GM19240 (cell line): ENCODE results near the gene MYRIP.
A peak's percentile ranks its signal among the peaks of the same experiment; 100 is the strongest.

Experiments
- DNase-seq: peaks from one replicate; pipeline ENCODE4 v3.0.0; 2011; ENCODE audit warnings: low spot score; ENCODE audit not compliant: insufficient read length

Gene MYRIP

DNA sequence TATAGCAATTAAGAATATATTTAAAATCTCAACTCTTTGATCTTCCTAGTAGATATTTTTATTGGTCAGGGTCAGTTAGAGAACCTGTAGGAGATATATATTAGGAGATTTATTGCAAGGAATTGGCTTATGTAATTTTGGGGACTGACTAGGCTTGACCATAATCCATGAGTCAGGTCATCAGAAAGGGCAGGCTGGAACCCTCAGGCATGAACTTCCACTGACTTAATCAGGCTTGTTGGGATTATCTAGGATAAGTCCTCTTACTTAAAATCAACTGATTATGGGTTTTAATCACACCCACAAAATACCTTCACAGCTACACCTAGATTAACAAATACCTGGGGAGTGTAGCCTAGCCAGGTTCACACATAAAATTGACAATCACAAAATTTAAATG lies 156.1 kb downstream of the MYRIP start:
- DNase-seq = no peak

- no peak for DNase-seq
Observed at GRCh38 chr3:39965997-39966396, 156.6 kb downstream of the MYRIP start.

DNA sequence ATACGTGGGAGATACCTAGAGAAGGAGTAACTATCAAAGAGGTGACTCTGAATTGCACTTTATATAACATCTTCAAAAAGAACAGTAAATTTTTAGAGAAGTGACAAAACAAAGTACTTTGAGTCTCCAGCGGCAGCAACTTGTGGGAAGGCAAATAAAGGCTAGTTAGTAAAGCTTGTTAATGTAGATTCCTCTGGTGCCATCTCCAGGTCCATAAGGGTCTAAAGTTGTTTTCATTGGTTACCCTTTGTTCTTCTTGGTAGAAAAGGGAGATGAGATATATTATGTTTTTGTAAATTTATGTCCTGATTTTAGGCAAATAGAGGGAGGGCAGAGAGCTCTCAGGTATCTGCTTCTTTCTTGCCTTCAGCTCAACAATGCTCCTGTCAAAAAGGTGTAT lies 161.6 kb downstream of the MYRIP start:
- no peak for DNase-seq

- DNase-seq = no peak
Observed at GRCh38 chr3:39971559-39972031, 162.2 kb downstream of the MYRIP start.

DNA sequence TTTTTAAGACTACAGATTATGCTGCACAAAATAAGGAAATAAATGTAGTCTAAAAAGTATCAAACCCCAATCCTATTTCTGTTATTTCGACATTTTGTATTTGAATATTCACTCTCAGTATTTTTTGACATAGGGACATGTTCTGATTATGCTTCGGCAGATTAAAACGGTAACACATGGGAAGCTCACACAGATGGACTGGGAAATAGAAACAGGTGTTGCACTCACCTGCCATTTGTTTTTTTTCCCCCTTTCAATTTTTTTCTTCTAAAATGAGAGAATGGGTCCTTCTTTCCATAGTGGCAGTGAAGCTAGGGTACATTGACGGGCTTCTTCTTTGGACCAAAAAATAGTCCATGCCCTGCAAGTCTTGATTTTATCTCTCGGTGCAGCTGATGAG lies 163.1 kb downstream of the MYRIP start:
- DNase-seq = no peak

- DNase-seq = no peak
Observed at GRCh38 chr3:39977058-39977794, 167.8 kb downstream of the MYRIP start.

- DNase-seq = no peak
Observed at GRCh38 chr3:39978308-39978707, 168.9 kb downstream of the MYRIP start.

- no peak for DNase-seq
Observed at GRCh38 chr3:39980058-39980457, 170.6 kb downstream of the MYRIP start.

DNA sequence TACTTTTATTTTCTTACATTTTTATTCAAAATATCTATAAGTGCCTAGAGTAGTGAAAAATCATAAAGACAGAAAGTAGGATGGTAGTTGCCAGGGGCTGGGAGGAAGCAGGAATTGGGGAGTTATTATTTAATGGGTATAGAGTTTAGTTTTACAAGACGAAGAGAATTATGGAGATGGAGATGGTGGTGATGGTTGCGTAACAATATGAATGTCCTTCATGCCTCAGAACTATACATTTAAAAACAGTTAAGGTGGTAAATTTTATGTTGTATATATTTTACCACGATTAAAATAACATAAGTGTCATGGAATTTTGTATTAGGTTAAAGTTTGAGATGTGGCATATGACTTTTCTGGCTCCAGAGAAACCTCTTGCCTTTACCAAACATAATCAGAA lies 171.4 kb downstream of the MYRIP start:
- no peak for DNase-seq

DNA sequence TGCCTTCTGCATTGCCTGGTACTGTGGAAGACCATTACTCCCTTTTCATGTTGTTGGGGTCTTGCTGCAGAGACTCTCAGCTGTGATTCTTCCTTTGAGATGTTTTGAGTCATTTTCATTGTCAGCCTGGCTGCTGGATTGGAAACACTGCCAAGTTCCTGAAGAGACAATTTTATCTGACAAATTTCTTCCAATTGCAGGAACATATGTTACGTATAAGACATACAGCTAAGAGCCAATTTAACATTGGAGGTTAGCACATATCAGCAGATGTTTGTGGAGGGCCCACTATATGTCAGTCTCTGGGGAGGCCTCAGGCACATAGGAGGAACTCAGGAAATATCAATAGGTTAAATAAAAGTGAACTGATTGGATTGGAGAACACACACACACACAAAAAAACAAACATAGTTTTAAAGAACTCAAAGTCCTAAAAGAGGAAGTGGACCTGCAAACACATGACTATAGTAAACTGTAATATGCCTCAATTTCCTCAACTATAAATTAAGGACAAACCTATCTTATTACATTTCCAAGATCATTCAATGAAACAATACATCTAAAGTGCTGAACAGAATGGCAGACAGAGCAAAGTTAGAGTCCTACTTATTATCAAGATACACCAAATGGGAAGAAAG lies 172.3 kb downstream of the MYRIP start:
- no peak for DNase-seq

- no peak for DNase-seq
Observed at GRCh38 chr3:39982665-39983357, 173.4 kb downstream of the MYRIP start.

- DNase-seq = no peak
Observed at GRCh38 chr3:39989746-39990145, 180.3 kb downstream of the MYRIP start.

GRCh38 chr3:39990532-39990931 lies 181.1 kb downstream of the MYRIP start:
- peak; percentile 3 for DNase-seq

DNA sequence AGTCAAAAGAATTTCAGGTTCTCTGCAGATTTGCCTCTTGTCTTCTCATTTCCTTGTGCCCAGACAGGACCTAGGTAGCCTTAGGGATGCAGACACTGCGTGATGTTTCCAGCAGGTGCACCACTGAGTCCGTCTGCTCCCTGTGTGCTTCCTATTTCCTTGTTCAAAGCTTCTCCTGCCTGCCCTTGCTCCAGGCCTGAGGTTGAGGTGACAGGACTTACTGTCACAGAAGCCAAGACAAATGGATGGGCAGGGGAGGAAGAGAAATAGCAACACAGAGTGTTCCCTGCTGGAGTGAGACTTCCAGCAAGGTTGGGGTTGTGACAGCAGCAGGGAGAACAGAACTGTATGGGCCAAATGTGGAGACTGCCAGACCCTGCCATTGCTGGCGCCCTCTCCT lies 199.4 kb downstream of the MYRIP start:
- DNase-seq = no peak

DNA sequence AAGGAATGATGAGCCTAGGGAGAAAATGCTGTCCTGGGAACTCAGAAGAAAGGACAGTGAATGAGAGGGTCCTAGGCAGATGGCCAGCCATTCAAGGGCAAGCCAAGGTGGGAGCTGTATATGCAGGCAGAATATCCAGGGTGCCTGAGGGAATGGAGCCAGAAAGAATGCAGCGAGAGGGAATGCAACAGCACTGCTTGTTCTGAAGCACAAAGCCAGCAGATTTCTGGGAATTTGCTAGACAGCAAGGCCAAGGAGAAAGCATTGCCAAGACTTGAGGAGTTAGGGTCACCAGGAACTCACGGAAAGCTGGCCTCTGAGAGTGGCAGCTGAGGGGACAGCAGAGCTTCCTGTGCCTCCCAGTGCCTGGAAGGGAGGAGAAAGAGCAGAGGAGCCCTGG lies 200.6 kb downstream of the MYRIP start:
- DNase-seq = no peak

DNA sequence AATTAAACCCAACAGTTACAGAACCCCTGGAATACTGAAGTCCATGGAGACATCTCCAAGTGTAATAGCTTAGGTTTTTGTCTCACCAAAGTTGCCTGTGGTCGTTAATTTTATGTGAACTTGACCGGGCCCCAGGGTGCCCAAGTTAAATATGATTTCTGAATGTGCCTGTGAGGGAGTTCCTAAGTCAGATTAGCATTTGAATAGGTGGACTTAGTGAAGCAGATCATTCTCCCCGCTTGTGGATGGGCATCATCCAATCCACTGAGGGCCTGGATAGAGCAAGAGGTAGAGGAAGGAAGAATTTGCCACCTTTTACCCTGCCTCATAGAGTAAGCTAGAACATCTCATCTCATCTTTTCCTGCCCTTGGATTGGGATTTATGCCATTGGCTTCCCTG lies 203.0 kb downstream of the MYRIP start:
- no peak for DNase-seq

GRCh38 chr3:40016391-40016790 lies 207.0 kb downstream of the MYRIP start:
- no peak for DNase-seq

DNA sequence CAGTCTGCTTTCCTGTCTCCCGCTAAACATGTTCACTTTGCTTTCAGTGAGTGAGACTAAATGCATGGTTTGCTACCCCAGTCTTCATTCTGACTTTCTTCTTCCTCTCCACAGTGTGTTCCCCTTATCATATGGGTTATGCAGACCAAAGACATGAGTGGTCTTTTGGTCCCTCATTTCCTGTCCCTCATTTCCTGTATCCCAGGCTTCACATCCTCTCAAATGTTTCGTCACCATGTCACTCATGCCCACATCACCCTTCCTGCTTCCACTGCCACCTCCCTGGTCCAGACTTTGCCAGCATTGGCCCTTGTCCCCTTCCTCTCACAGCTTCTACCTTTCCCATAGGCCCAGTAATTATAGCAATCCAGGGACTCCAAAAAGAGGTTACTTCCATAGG lies 209.0 kb downstream of the MYRIP start:
- no peak for DNase-seq

GRCh38 chr3:40019376-40019775 lies 210.0 kb downstream of the MYRIP start:
- DNase-seq = no peak

DNA sequence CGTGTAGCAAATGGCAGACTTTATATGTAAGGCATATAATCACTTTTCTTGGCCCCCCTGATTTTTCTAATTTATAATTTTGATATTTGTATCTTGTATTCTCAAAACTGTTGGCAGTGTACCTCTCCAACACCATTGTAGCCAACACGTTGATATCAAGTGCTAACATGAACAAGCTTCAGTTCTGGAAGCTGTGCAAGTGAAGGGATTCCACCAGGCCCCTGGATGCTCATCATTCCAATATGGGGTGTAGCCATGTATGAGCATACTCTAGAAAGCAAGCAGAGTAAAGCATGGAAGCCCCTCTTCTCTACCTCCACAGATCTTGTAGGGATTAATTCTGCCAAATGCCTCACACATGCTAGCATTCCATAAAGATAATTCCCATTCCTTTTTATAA lies 211.3 kb downstream of the MYRIP start:
- no peak for DNase-seq

DNA sequence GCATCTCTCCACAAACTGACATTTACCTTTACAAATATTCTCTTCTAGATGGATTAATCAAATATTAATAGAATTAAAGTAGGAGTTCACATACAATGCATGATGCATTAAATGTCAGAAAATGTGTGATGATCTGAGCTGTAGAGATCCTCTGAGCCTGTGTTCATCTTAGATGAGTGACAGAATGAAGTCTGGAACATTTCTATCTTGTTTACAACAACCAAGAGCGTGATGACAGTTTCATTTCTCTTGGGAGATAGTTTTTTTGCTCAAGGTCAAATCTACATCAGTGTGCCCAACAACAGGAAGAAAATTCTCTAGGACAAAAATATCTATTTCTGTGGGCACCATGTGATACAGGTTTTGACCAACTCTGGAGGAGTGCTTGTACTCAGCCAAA lies 211.9 kb downstream of the MYRIP start:
- no peak for DNase-seq

- DNase-seq = no peak
Observed at GRCh38 chr3:40022297-40022827, 213.0 kb downstream of the MYRIP start.
